K562 (cell line): ENCODE measurements around the gene GABRB1. TPM values are rescaled to one million over a fixed set of nuclear protein-coding genes. Genes with fewer than 3 reads are reported as not detected.

Source experiments
- ATAC-seq: fragments of 200-7000 bp; cut with Tn5 transposase; 3 replicates; pipeline ENCODE4 v1.9.1; 2020; ENCODE audit warnings: moderate library complexity
- BruUV-seq: library from RNA; stranded (reverse); fragments of 400-500 nt; replicated peaks from 2 replicates; lab custom pipeline; 2021; lab: Mats Ljungman, UMichigan
- CTCF ChIA-PET: fragments of 300-600 bp; formaldehyde crosslinking; extraction: SDS; loops from one replicate; lab custom pipeline; 2021; ENCODE audit warnings: low intra/inter-chr PET ratio; lab: Yijun Ruan, JAX
- POLR2A ChIA-PET: fragments of 300-600, 350-650 bp; sonication (Branson Sonifier 250); formaldehyde crosslinking; extraction: SDS; loops from one replicate; lab custom pipeline; 2021; ENCODE audit warnings: antibody characterized with exemption, inconsistent platforms; lab: Yijun Ruan, JAX
- DNase-seq, 4 experiments: peaks; one replicate each; pipeline versions ENCODE4 v3.0.0 to v3.0.0-alpha.2; 2011 to 2018; ENCODE audit warnings: low spot score in 3 of 4, mixed read lengths in 3 of 4; ENCODE audit errors: extremely low read depth in 1 of 4
- FAIRE-seq: peaks from 2 replicates; lab custom pipeline; 2011; peaks lifted over from hg19 to GRCh38; lab: Jason Lieb, UNC
- H2AFZ ChIP-seq: 2 replicates; pipeline ENCODE4 v1.6.0; 2011; ENCODE audit warnings: low read depth, low read length, control low read depth, inconsistent platforms
- H3K27ac ChIP-seq: fragments of 200-600 bp; 3 replicates; pipeline ENCODE4 v1.8.0; 2011; ENCODE audit warnings: low read depth, mild to moderate bottlenecking, control low read depth, inconsistent platforms, low read length, moderate library complexity, mixed read lengths; ENCODE audit errors: extremely low read depth
- H3K27me3 ChIP-seq, 2 experiments: fragments of 300-600 bp in 1 of 2; 2 replicates in 1 of 2; 3 replicates in 1 of 2; pipeline versions ENCODE4 v1.6.0 to v1.8.0; 2011; ENCODE audit warnings: inconsistent platforms in 2 of 2, low read length in 2 of 2, mild to moderate bottlenecking in 1 of 2, mixed read lengths in 1 of 2, moderate library complexity in 1 of 2; ENCODE audit not compliant: control insufficient read depth in 2 of 2, insufficient read depth in 2 of 2
- H3K36me3 ChIP-seq: fragments of 300-600 bp; 3 replicates; pipeline ENCODE4 v1.8.0; 2011; ENCODE audit warnings: mild to moderate bottlenecking, low read length, inconsistent platforms; ENCODE audit not compliant: control insufficient read depth, insufficient read depth
- H3K4me1 ChIP-seq, 2 experiments: fragments of 200-600 bp in 1 of 2; replicated peaks in 1 of 2; 2 replicates in 1 of 2; 3 replicates in 1 of 2; pipeline versions ENCODE4 v1.5.1 to v1.8.0; 2011; ENCODE audit warnings: inconsistent platforms in 2 of 2, low read length in 2 of 2, mild to moderate bottlenecking in 1 of 2, mixed read lengths in 1 of 2, moderate library complexity in 1 of 2; ENCODE audit not compliant: control insufficient read depth in 2 of 2, insufficient read depth in 2 of 2
- H3K4me2 ChIP-seq: 2 replicates; pipeline ENCODE4 v1.6.1; 2011; ENCODE audit warnings: low read length, control low read depth, inconsistent platforms, mixed read lengths; ENCODE audit not compliant: insufficient read depth
- H3K4me3 ChIP-seq: fragments of 200-600 bp; sonication (generic), shearing (Covaris generic); 2 replicates; pipeline ENCODE4 v1.5.1; 2016; ENCODE audit warnings: control low read depth, inconsistent platforms
- H3K79me2 ChIP-seq: fragments of 200-600 bp; 3 replicates; pipeline ENCODE4 v1.8.0; 2011; ENCODE audit warnings: low read length, inconsistent platforms; ENCODE audit not compliant: control insufficient read depth, insufficient read depth
- H3K9ac ChIP-seq, 2 experiments: 2 replicates each; pipeline versions ENCODE4 v1.6.0 to v1.6.1; 2011; ENCODE audit warnings: low read depth in 2 of 2, low read length in 2 of 2, control low read depth in 1 of 2, inconsistent platforms in 1 of 2, mild to moderate bottlenecking in 1 of 2, mixed read lengths in 1 of 2; ENCODE audit not compliant: insufficient read depth in 1 of 2
- H3K9me1 ChIP-seq: one replicate; pipeline ENCODE4 v1.6.0; 2011; ENCODE audit warnings: inconsistent platforms, mild to moderate bottlenecking, low read length, moderate library complexity; ENCODE audit not compliant: control insufficient read depth, insufficient read depth
- H3K9me3 ChIP-seq: replicated peaks from 2 replicates; pipeline ENCODE4 v1.5.1; 2011; ENCODE audit warnings: low read depth, low read length, inconsistent platforms; ENCODE audit not compliant: control insufficient read depth, insufficient read depth
- H4K20me1 ChIP-seq: replicated peaks from 2 replicates; pipeline ENCODE4 v1.6.1; 2011; ENCODE audit warnings: low read length, inconsistent platforms, mixed read lengths; ENCODE audit not compliant: control insufficient read depth, insufficient read depth
- JUND ChIP-seq, 2 experiments: IDR thresholded peaks; 2 replicates in 1 of 2; 3 replicates in 1 of 2; pipeline ENCODE4 v1.6.1; 2011; ENCODE audit warnings: borderline replicate concordance in 2 of 2, low read depth in 2 of 2, low read length in 2 of 2, improper control_type of control experiment in 1 of 2, missing biosample characterization in 1 of 2, missing genetic modification characterization in 1 of 2, missing genetic modification reagents in 1 of 2
- PML ChIP-seq: IDR thresholded peaks from 2 replicates; pipeline ENCODE4 v1.6.1; 2012; ENCODE audit warnings: low read length, inconsistent platforms
- ZNF316 ChIP-seq: fragments of 450-650 bp; IDR thresholded peaks from 2 replicates; pipeline ENCODE4 v1.6.1; 2016
- ZNF77 ChIP-seq: fragments of 250-450 bp; sonication (Bioruptor Pico); IDR thresholded peaks from 2 replicates; pipeline ENCODE4 v1.5.0; 2020
- WGBS: fragments of 100-300 bp; shearing (Covaris generic); methylation state at CpG from one replicate; pipeline ENCODE4 v1.1.6; 2016; ENCODE audit warnings: low coverage, mixed read lengths; ENCODE audit not compliant: insufficient coverage; ENCODE audit errors: missing lambda C conversion rate; 5-methylcytosine and 5-hydroxymethylcytosine counted together
- in situ Hi-C: fragments of 300-500 bp; cut with MboI; formaldehyde crosslinking; loops from 4 replicates; pipeline ENCODE4 v1.15.0; 2018; ENCODE audit warnings: inconsistent platforms, mixed read lengths
- intact Hi-C: fragments of 100-400 bp; cut with micrococcal nuclease; formaldehyde crosslinking; loops from 2 replicates; pipeline ENCODE4 v1.14.2; 2022
- polyA plus RNA-seq, 8 experiments: library from polyadenylated mRNA; depleted of rRNA in 4 of 8; stranded (reverse) in 5 of 8; unstranded in 3 of 8; fragments of >200 nt; fragmentation: Nextera tagmentation in 2 of 8; fragmentation: Illumina TruSeq in 1 of 8; extraction: Ambion mirVana in 2 of 8; extraction: Trizol in 1 of 8; gene quantifications; 2 replicates each; pipeline versions ENCODE4 v1.2.1 to v1.2.3, GENCODE V29; 2011 to 2014; ENCODE audit warnings: inconsistent platforms in 1 of 8, missing spikeins in 1 of 8
- total RNA-seq, 7 experiments: library from RNA; depleted of rRNA in 6 of 7; stranded (reverse); fragments of >200 nt in 6 of 7; fragmentation: Illumina TruSeq in 2 of 7; extraction: Trizol in 2 of 7; gene quantifications; 2 replicates each; pipeline versions ENCODE4 v1.2.1 to v1.2.3, GENCODE V29; 2011 to 2021; ENCODE audit warnings: low replicate concordance in 1 of 7
- TF ChIP-seq, protein P1 (sequence below): fragments of 250-450 bp; sonication (Bioruptor Pico); IDR thresholded peaks from 2 replicates; pipeline ENCODE4 v1.8.0; 2021; ENCODE audit warnings: borderline replicate concordance, mild to moderate bottlenecking, moderate library complexity; ENCODE audit not compliant: poor library complexity, severe bottlenecking
- TF ChIP-seq, protein P2 (sequence below): fragments of 250-450 bp; sonication (Bioruptor Pico); IDR thresholded peaks from 2 replicates; pipeline ENCODE4 v1.5.0; 2022; ENCODE audit warnings: mild to moderate bottlenecking
- TF ChIP-seq, protein P3 (sequence below): fragments of 250-450 bp; sonication (Bioruptor Pico); IDR thresholded peaks from 2 replicates; pipeline ENCODE4 v1.4.0; 2020; ENCODE audit warnings: mild to moderate bottlenecking, moderate library complexity, borderline replicate concordance

Gene GABRB1
- total and polyA plus RNA-seq, 9 of the 15 experiments (the other 6 are each of a cell fraction or from before 2014, with no cell fraction given) = not detected

DNA sequence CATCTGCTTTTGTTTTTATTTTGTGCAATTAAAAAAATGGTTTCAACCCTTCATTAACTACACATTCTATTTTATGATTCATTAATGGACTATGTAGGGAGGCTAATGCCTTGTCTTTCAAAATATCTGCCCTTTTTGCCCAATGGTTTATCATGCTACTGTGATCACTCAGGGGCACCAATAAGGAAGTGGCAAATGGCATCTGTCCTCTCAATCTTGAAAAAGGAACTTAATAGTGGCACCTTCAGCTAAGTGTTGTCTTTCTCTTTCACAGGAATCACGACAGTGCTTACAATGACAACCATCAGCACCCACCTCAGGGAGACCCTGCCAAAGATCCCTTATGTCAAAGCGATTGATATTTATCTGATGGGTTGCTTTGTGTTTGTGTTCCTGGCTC lies 375.0 kb downstream of the GABRB1 start (continued):
- TF ChIP-seq, protein P1, sequence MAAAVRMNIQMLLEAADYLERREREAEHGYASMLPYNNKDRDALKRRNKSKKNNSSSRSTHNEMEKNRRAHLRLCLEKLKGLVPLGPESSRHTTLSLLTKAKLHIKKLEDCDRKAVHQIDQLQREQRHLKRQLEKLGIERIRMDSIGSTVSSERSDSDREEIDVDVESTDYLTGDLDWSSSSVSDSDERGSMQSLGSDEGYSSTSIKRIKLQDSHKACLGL = no peak

DNA sequence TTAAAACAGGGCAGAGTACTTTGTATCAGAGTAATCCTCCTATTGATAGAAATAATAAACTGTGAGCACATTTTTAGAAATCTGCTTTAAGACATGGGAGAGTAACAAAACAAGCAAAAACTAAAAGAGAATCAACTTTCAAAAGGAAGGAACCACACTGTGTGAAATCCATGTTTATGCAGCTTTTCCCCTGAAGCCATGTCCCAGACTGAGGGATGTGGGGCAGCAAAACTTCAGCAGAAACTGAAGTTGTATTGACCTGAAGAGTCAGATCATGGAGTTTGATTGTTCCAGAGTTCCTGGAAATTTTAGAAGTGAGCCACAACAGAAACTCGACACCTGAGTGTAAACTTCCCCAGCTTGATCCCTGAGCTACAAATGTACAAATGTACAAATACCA lies 378.9 kb downstream of the GABRB1 start:
- no peaks in the 10 kb centered on the region for H3K36me3 ChIP-seq
- ATAC-seq (no peak), DNase-seq (no peak), FAIRE-seq (no peak)
- ChIA-PET POLR2A (no interaction called here), CTCF (no interaction called here)
- BruUV-seq = no TSS peak
- no peaks in the 10 kb centered on the region for H3K79me2 ChIP-seq
- intact Hi-C loops (no loop called here), in situ Hi-C loops (no loop called here)
- no peaks in the 10 kb centered on the region for H3K9me3 ChIP-seq
- H3K4me1 ChIP-seq = no peaks in the 10 kb centered on the region
- H3K27me3 ChIP-seq = no peaks in the 10 kb centered on the region
- no peak overlapping the region for H3K9ac ChIP-seq
- H3K9me1 ChIP-seq = no peaks in the 10 kb centered on the region
- no peaks in the 10 kb centered on the region for H4K20me1 ChIP-seq
- TF ChIP-seq ZNF316 = no peak
- H3K4me3 ChIP-seq = no peak overlapping the region
- 0% methylated on average over 1 of the region's 1 CpG for WGBS
- no peak overlapping the region for H2AFZ ChIP-seq
- no peak overlapping the region for H3K27ac ChIP-seq
- no peak overlapping the region for H3K4me2 ChIP-seq

DNA sequence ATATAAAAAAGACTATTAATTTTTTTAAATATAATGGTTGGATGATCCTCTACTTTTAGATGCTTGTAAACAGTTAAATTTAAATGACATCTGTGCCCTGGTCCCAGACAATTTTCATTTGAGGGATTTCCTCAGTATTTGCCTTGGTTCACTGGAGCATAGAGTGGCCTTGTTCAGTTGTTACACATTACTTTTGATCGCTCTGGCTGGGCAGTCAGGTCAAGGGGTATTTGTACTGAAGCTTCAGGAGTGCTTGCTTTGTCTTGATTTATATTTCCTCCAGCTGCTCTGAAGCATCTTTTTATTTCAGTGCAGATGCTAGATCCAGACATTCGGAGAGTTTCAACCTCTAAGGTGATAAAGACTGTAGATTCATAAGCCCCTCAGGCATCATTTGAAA lies 382.2 kb downstream of the GABRB1 start:
- ATAC-seq (no peak), FAIRE-seq (no peak), DNase-seq (no peak)
- Histone ChIP-seq H3K9me1 (no peaks in the 10 kb centered on the region), H2AFZ (no peak overlapping the region), H3K4me2 (no peak overlapping the region), H3K4me1 (no peaks in the 10 kb centered on the region), H3K79me2 (no peaks in the 10 kb centered on the region), H3K27me3 (no peaks in the 10 kb centered on the region), H3K4me3 (no peak overlapping the region), H3K9me3 (no peaks in the 10 kb centered on the region), H3K36me3 (no peaks in the 10 kb centered on the region), H3K27ac (no peak overlapping the region)
- POLR2A ChIA-PET = no interaction called here
- no TSS peak for BruUV-seq
- in situ Hi-C loops = no loop called here
- CTCF ChIA-PET = no interaction called here
- no peak for TF ChIP-seq JUND (IDR thresholded peaks at IDR 0.05; ENCODE audit: borderline replicate concordance, low read depth, low read length)
- no peak for TF ChIP-seq JUND (tag; IDR thresholded peaks at IDR 0.05; ENCODE audit: borderline replicate concordance, low read depth, low read length)
- no peak for TF ChIP-seq ZNF77 (CRISPR knock-in tag)
- TF ChIP-seq PML = no peak
- TF ChIP-seq, protein P2, sequence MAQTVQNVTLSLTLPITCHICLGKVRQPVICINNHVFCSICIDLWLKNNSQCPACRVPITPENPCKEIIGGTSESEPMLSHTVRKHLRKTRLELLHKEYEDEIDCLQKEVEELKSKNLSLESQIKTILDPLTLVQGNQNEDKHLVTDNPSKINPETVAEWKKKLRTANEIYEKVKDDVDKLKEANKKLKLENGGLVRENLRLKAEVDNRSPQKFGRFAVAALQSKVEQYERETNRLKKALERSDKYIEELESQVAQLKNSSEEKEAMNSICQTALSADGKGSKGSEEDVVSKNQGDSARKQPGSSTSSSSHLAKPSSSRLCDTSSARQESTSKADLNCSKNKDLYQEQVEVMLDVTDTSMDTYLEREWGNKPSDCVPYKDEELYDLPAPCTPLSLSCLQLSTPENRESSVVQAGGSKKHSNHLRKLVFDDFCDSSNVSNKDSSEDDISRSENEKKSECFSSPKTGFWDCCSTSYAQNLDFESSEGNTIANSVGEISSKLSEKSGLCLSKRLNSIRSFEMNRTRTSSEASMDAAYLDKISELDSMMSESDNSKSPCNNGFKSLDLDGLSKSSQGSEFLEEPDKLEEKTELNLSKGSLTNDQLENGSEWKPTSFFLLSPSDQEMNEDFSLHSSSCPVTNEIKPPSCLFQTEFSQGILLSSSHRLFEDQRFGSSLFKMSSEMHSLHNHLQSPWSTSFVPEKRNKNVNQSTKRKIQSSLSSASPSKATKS (CRISPR knock-in tag) = no peak
- TF ChIP-seq, protein P3, sequence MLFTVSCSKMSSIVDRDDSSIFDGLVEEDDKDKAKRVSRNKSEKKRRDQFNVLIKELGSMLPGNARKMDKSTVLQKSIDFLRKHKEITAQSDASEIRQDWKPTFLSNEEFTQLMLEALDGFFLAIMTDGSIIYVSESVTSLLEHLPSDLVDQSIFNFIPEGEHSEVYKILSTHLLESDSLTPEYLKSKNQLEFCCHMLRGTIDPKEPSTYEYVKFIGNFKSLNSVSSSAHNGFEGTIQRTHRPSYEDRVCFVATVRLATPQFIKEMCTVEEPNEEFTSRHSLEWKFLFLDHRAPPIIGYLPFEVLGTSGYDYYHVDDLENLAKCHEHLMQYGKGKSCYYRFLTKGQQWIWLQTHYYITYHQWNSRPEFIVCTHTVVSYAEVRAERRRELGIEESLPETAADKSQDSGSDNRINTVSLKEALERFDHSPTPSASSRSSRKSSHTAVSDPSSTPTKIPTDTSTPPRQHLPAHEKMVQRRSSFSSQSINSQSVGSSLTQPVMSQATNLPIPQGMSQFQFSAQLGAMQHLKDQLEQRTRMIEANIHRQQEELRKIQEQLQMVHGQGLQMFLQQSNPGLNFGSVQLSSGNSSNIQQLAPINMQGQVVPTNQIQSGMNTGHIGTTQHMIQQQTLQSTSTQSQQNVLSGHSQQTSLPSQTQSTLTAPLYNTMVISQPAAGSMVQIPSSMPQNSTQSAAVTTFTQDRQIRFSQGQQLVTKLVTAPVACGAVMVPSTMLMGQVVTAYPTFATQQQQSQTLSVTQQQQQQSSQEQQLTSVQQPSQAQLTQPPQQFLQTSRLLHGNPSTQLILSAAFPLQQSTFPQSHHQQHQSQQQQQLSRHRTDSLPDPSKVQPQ (CRISPR knock-in tag) = no peak
- TF ChIP-seq, all 486 proteins: peak for 0
- intact Hi-C loops = no loop called here
- H3K9ac ChIP-seq = no peak overlapping the region
- H4K20me1 ChIP-seq = no peaks in the 10 kb centered on the region
- whole genome bisulfite sequencing = 0% methylated on average over 2 of the region's 2 CpGs
